H1 (cell line): ENCODE measurements around the gene MBLAC1. TPM values are rescaled to one million over a fixed set of nuclear protein-coding genes. Genes with fewer than 3 reads are reported as not detected.

Experiments
- CTCF ChIA-PET: fragments of 300-600 bp; sonication (Branson Sonifier 250); formaldehyde crosslinking; loops from one replicate; lab custom pipeline; 2021; ENCODE audit not compliant: partially characterized antibody; lab: Charles Lee
- POLR2A ChIA-PET: fragments of 300-600 bp; sonication (Branson Sonifier 250); formaldehyde crosslinking; loops from one replicate; lab custom pipeline; 2021; ENCODE audit warnings: inconsistent platforms; ENCODE audit not compliant: partially characterized antibody; lab: Charles Lee
- DNase-seq, 2 experiments: peaks; one replicate each; pipeline versions ENCODE4 v3.0.0 to v3.0.0-alpha.2; 2010 to 2022; ENCODE audit warnings: low spot score in 2 of 2, low read depth in 1 of 2, mixed read lengths in 1 of 2
- FAIRE-seq: peaks from 2 replicates; lab custom pipeline; 2011; peaks lifted over from hg19 to GRCh38; lab: Jason Lieb, UNC
- H2AFZ ChIP-seq: 2 replicates; pipeline ENCODE4 v1.8.1; 2012; ENCODE audit warnings: low read length, inconsistent platforms
- H2AK5ac ChIP-seq: 2 replicates; pipeline ENCODE4 v1.6.1; 2013; ENCODE audit warnings: low read depth, low read length
- H2BK120ac ChIP-seq: replicated peaks from 2 replicates; pipeline ENCODE3; 2013; ENCODE audit warnings: low read depth, low read length, inconsistent platforms
- H2BK12ac ChIP-seq: 2 replicates; pipeline ENCODE4 v1.6.1; 2013; ENCODE audit warnings: low read depth, low read length
- H2BK15ac ChIP-seq: 2 replicates; pipeline ENCODE4 v1.6.1; 2013; ENCODE audit warnings: low read length
- H2BK20ac ChIP-seq: 2 replicates; pipeline ENCODE4 v1.6.1; 2013; ENCODE audit warnings: low read length
- H2BK5ac ChIP-seq: 2 replicates; pipeline ENCODE4 v1.6.1; 2013; ENCODE audit warnings: low read depth, low read length
- H3K14ac ChIP-seq: 2 replicates; pipeline ENCODE4 v1.6.1; 2013; ENCODE audit warnings: inconsistent platforms; ENCODE audit not compliant: insufficient read length
- H3K18ac ChIP-seq: 2 replicates; pipeline ENCODE4 v1.6.1; 2013; ENCODE audit warnings: low read length; ENCODE audit errors: extremely low read depth
- H3K23ac ChIP-seq: 2 replicates; pipeline ENCODE4 v1.6.1; 2013; ENCODE audit warnings: inconsistent platforms; ENCODE audit not compliant: insufficient read length
- H3K23me2 ChIP-seq: 2 replicates; pipeline ENCODE4 v1.6.1; 2013; ENCODE audit warnings: low read depth, low read length
- H3K27ac ChIP-seq: 2 replicates; pipeline ENCODE4 v1.6.1; 2011; ENCODE audit warnings: low read depth, low read length, inconsistent platforms
- H3K27me3 ChIP-seq, 4 experiments: replicated peaks in 1 of 4; 1 replicate in 1 of 4; 2 replicates in 3 of 4; pipeline versions ENCODE4 v1.6.1 to v1.8.1; 2011 to 2013; ENCODE audit warnings: low read length in 3 of 4, mild to moderate bottlenecking in 3 of 4, inconsistent platforms in 2 of 4, mixed read lengths in 2 of 4, moderate library complexity in 1 of 4; ENCODE audit not compliant: control insufficient read depth in 3 of 4, insufficient read depth in 3 of 4; ENCODE audit errors: extremely low read depth in 1 of 4
- H3K36me3 ChIP-seq, 4 experiments: 2 replicates each; pipeline versions ENCODE4 v1.6.1 to v1.8.1; 2011 to 2013; ENCODE audit warnings: mild to moderate bottlenecking in 4 of 4, low read length in 3 of 4, moderate library complexity in 2 of 4, control low read depth in 1 of 4, inconsistent platforms in 1 of 4; ENCODE audit not compliant: insufficient read depth in 4 of 4, control insufficient read depth in 2 of 4
- H3K4ac ChIP-seq: replicated peaks from 2 replicates; pipeline ENCODE3; 2013; ENCODE audit warnings: low read length, low read depth, mixed read lengths, inconsistent platforms; ENCODE audit not compliant: insufficient read length
- H3K4me1 ChIP-seq, 4 experiments: replicated peaks in 1 of 4; 1 replicate in 1 of 4; 2 replicates in 3 of 4; pipeline versions ENCODE4 v1.6.1 to v1.8.1; 2011 to 2013; ENCODE audit warnings: low read length in 3 of 4, inconsistent platforms in 2 of 4, mixed read lengths in 1 of 4; ENCODE audit not compliant: insufficient read depth in 4 of 4, control insufficient read depth in 3 of 4
- H3K4me2 ChIP-seq, 2 experiments: 2 replicates each; pipeline versions ENCODE4 v1.6.1 to v1.8.1; 2011 to 2013; ENCODE audit warnings: low read depth in 2 of 2, low read length in 2 of 2, control low read depth in 1 of 2, inconsistent platforms in 1 of 2, mild to moderate bottlenecking in 1 of 2; ENCODE audit not compliant: insufficient read depth in 1 of 2
- H3K4me3 ChIP-seq, 4 experiments: fragments of 200-600, 300-600 bp in 1 of 4; sonication (generic), shearing (Covaris generic), sonication (Bioruptor Twin) in 1 of 4; 2 replicates each; pipeline versions ENCODE4 v1.5.1 to v1.8.1; 2011 to 2016; ENCODE audit warnings: low read length in 4 of 4, low read depth in 3 of 4, control low read depth in 2 of 4, inconsistent platforms in 2 of 4, mild to moderate bottlenecking in 2 of 4, mixed read lengths in 1 of 4, moderate library complexity in 1 of 4; ENCODE audit not compliant: insufficient read depth in 2 of 4; ENCODE audit errors: extremely low read depth in 1 of 4
- H3K56ac ChIP-seq: replicated peaks from 2 replicates; pipeline ENCODE3; 2013; ENCODE audit warnings: low read depth, mild to moderate bottlenecking, mixed read lengths, low read length, inconsistent platforms; ENCODE audit not compliant: insufficient read length
- H3K79me1 ChIP-seq: 2 replicates; pipeline ENCODE4 v1.6.1; 2013; ENCODE audit warnings: low read depth, low read length, control low read depth
- H3K79me2 ChIP-seq, 2 experiments: 2 replicates each; pipeline versions ENCODE4 v1.6.1 to v1.8.1; 2012 to 2013; ENCODE audit warnings: low read length in 2 of 2, mild to moderate bottlenecking in 2 of 2, inconsistent platforms in 1 of 2; ENCODE audit not compliant: insufficient read depth in 2 of 2, control insufficient read depth in 1 of 2
- H3K9ac ChIP-seq, 4 experiments: replicated peaks in 1 of 4; 1 replicate in 1 of 4; 2 replicates in 3 of 4; pipeline versions ENCODE4 v1.6.1 to v1.8.1; 2011 to 2013; ENCODE audit warnings: low read depth in 3 of 4, low read length in 3 of 4, control low read depth in 2 of 4, mild to moderate bottlenecking in 2 of 4, moderate library complexity in 2 of 4, inconsistent platforms in 1 of 4; ENCODE audit errors: extremely low read depth in 1 of 4
- H3K9me3 ChIP-seq, 2 experiments: 2 replicates each; pipeline versions ENCODE4 v1.6.1 to v1.8.1; 2012 to 2013; ENCODE audit warnings: mild to moderate bottlenecking in 2 of 2, moderate library complexity in 2 of 2, control low read depth in 1 of 2, inconsistent platforms in 1 of 2, low read depth in 1 of 2, low read length in 1 of 2, mixed read lengths in 1 of 2; ENCODE audit not compliant: insufficient read depth in 2 of 2
- H4K20me1 ChIP-seq, 2 experiments: replicated peaks in 1 of 2; 2 replicates each; pipeline versions ENCODE3 to v1.8.1; 2011 to 2013; ENCODE audit warnings: inconsistent platforms in 2 of 2, low read length in 2 of 2, mild to moderate bottlenecking in 1 of 2; ENCODE audit not compliant: insufficient read depth in 2 of 2, control insufficient read depth in 1 of 2
- H4K5ac ChIP-seq: 2 replicates; pipeline ENCODE4 v1.6.1; 2013; ENCODE audit warnings: low read length, low read depth, mixed read lengths, inconsistent platforms; ENCODE audit not compliant: insufficient read length
- H4K8ac ChIP-seq: 2 replicates; pipeline ENCODE4 v1.8.0; 2013; ENCODE audit warnings: mild to moderate bottlenecking, moderate library complexity, low read length, inconsistent platforms; ENCODE audit not compliant: insufficient read depth; ENCODE audit errors: extremely low read depth
- H4K91ac ChIP-seq: replicated peaks from 2 replicates; pipeline ENCODE3; 2013; ENCODE audit warnings: low read length, mixed read lengths, inconsistent platforms; ENCODE audit not compliant: insufficient read length
- ATF3 ChIP-seq: IDR thresholded peaks from 2 replicates; pipeline ENCODE4 v1.6.1; 2011; ENCODE audit warnings: low read depth, mild to moderate bottlenecking, low read length; ENCODE audit not compliant: insufficient read depth
- JUND ChIP-seq: IDR thresholded peaks from 2 replicates; pipeline ENCODE4 v1.6.1; 2011; ENCODE audit warnings: mild to moderate bottlenecking, improper control_type of control experiment, low read length
- SIRT6 ChIP-seq: IDR thresholded peaks from one replicate; pipeline ENCODE4 v1.7.1; 2012; ENCODE audit warnings: low read length, inconsistent platforms
- SP1 ChIP-seq: IDR thresholded peaks from 2 replicates; pipeline ENCODE4 v1.6.1; 2011; ENCODE audit warnings: low read depth, low read length
- WGBS, 2 experiments: shearing (Covaris generic) in 1 of 2; methylation state at CpG; one replicate each; pipeline versions ENCODE4 v1.1.6 to v1.1.7; 2013 to 2015; ENCODE audit warnings: low lambda C conversion rate in 2 of 2, mixed read lengths in 2 of 2, inconsistent platforms in 1 of 2, low coverage in 1 of 2, missing lambda C conversion rate in 1 of 2; ENCODE audit not compliant: insufficient replicate concordance in 2 of 2, insufficient coverage in 1 of 2, insufficient read length in 1 of 2; ENCODE audit errors: extremely low coverage in 1 of 2, missing lambda C conversion rate in 1 of 2; 5-methylcytosine and 5-hydroxymethylcytosine counted together
- polyA plus RNA-seq, 7 experiments: library from polyadenylated mRNA; depleted of rRNA in 3 of 7; stranded (reverse) in 5 of 7; unstranded in 2 of 7; fragments of >200 nt in 5 of 7; fragments of 200-250 nt in 2 of 7; gene quantifications; 1 replicate in 5 of 7; 2 replicates in 1 of 7; 4 replicates in 1 of 7; pipeline versions ENCODE4 v1.2.1 to v1.2.3, GENCODE V29; 2011 to 2013; ENCODE audit warnings: missing spikeins in 2 of 7, mixed read lengths in 2 of 7
- total RNA-seq: library from RNA; stranded (reverse); fragmentation: NEBNext Ultra II Directional; extraction: Animal tissue kit (Norgen Biotek cat#: 25700); gene quantifications from 2 replicates; pipeline ENCODE4 v1.2.1, GENCODE V29; 2021

MBLAC1 gene
- total and polyA plus RNA-seq, 2 of the 8 experiments (the other 6 are each of a cell fraction or from before 2014, with no cell fraction given) = 1.00 to 1.7 TPM

GRCh38 chr7:100169147-100169850, 42.5 kb downstream of the MBLAC1 start:
- Histone ChIP-seq H2BK20ac (no peak overlapping the region), H3K4ac (no peak overlapping the region), H3K23ac (no peak overlapping the region), H4K20me1 (peaks cover 0 to 6% of the 10 kb centered on the region in 2 experiments), H3K9ac (no peak overlapping the region), H3K9me3 (no peaks in the 10 kb centered on the region), H3K36me3 (peaks cover 0 to 4% (median 0%) of the 10 kb centered on the region in 4 experiments; a peak in 2 of 8 replicates), H3K4me3 (peak overlapping the region in 1 of 4 experiments; percentile 65; a peak in 1 of 8 replicates), H3K27me3 (peaks cover 0 to 10% (median 2%) of the 10 kb centered on the region in 4 experiments; a peak in 1 of 7 replicates), H2BK5ac (no peak overlapping the region), H3K4me1 (peaks cover 11 to 27% (median 17%) of the 10 kb centered on the region in 4 experiments), H2BK12ac (no peak overlapping the region), H2AK5ac (no peak overlapping the region), H3K79me2 (no peaks in the 10 kb centered on the region), H3K4me2 (peak overlapping the region; percentile 86 to 89; a peak in 2 of 4 replicates), H4K5ac (no peak overlapping the region), H3K27ac (no peak overlapping the region), H2BK15ac (no peak overlapping the region), H3K18ac (no peak overlapping the region), H3K56ac (no peak overlapping the region), H3K14ac (no peak overlapping the region), H4K91ac (no peak overlapping the region), H4K8ac (no peak overlapping the region), H3K23me2 (peaks cover 14% of the 10 kb centered on the region; the same call in 1 of the 2 replicates), H3K79me1 (no peaks in the 10 kb centered on the region; the same call in none of the 2 replicates), H2BK120ac (no peak overlapping the region), H2AFZ (no peak overlapping the region)
- no peak for DNase-seq
- no peak for FAIRE-seq
- 83% methylated on average over 11 of the region's 11 CpGs; no CpG with 5 or more reads in 1 of the 2 experiments for WGBS, 2 experiments
- POLR2A ChIA-PET = interaction anchor here (0.7 to 11.0 kb wide), 8 partner anchors 12 to 68 kb away, joined by 3 to 145 read pairs (median 7); partner anchors contain the start of genes AP4M1, MCM7 and TRAPPC14
- CTCF ChIA-PET = interaction anchor here (0.6 to 11.2 kb wide), 7 partner anchors 11 to 540 kb away, joined by 3 to 94 read pairs (median 6); no protein-coding TSS in a partner anchor
- TF ChIP-seq SP1 (no peak), SIRT6 (no peak), JUND (no peak), ATF3 (no peak)
